Mononuclear cell (primary cell): Measurements from ENCODE around the gene SIAH3. TPM values are rescaled to one million over a fixed set of nuclear protein-coding genes. Genes with fewer than 3 reads are reported as not detected.
"Not testable (repeated sequence)": the region's sequence is repeated elsewhere in the genome, so short reads cannot be mapped to it uniquely, and the experiment has no call there.

Experiments used
- H3K27me3 ChIP-seq: 2 replicates; pipeline ENCODE4 v1.6.0; 2011; ENCODE audit warnings: low read length, control low read depth; ENCODE audit not compliant: insufficient read depth
- H3K4me1 ChIP-seq: 2 replicates; pipeline ENCODE4 v1.5.1; 2011; ENCODE audit warnings: mild to moderate bottlenecking, low read length, control low read depth; ENCODE audit not compliant: insufficient read depth
- H3K4me3 ChIP-seq: 2 replicates; pipeline ENCODE4 v1.5.1; 2011; ENCODE audit warnings: mild to moderate bottlenecking, low read length, moderate library complexity
- H3K9me3 ChIP-seq: 2 replicates; pipeline ENCODE4 v1.5.1; 2011; ENCODE audit warnings: low read depth, mild to moderate bottlenecking, control low read depth, low read length
- total RNA-seq: library from RNA; depleted of rRNA; stranded (reverse); fragments of >200 nt; gene quantifications from one replicate; pipeline ENCODE4 v1.2.3, GENCODE V29; 2012

Gene SIAH3
- total RNA-seq, 1 donor: 0.31 TPM

- no peaks in the 10 kb centered on the region for H3K9me3 ChIP-seq
- no peak overlapping the region for H3K4me3 ChIP-seq
- H3K27me3 ChIP-seq: no peaks in the 10 kb centered on the region
- peaks cover 7% of the 10 kb centered on the region for H3K4me1 ChIP-seq
Observed at GRCh38 chr13:45765464-45765863, 86.1 kb downstream of the SIAH3 start.

GRCh38 chr13:45763419-45763818 is 88.1 kb downstream of the SIAH3 start:
- Histone ChIP-seq H3K4me1 (peaks cover under 1% of the 10 kb centered on the region), H3K27me3 (no peaks in the 10 kb centered on the region), H3K9me3 (no peaks in the 10 kb centered on the region), H3K4me3 (no peak overlapping the region)

GRCh38 chr13:45757589-45757988 is 94.0 kb downstream of the SIAH3 start:
- not testable (repeated sequence) for H3K9me3 ChIP-seq, H3K27me3 ChIP-seq, H3K4me3 ChIP-seq, H3K4me1 ChIP-seq

GRCh38 chr13:45756498-45756897 is 95.1 kb downstream of the SIAH3 start:
- H3K9me3 ChIP-seq, H3K27me3 ChIP-seq, H3K4me1 ChIP-seq, H3K4me3 ChIP-seq: not testable (repeated sequence)

- H3K4me1 ChIP-seq: no peaks in the 10 kb centered on the region
- H3K4me3 ChIP-seq: no peak overlapping the region
- H3K27me3 ChIP-seq: no peaks in the 10 kb centered on the region
- H3K9me3 ChIP-seq: no peaks in the 10 kb centered on the region
Observed at GRCh38 chr13:45752510-45752909, 99.0 kb downstream of the SIAH3 start.

GRCh38 chr13:45751885-45752284 is 99.7 kb downstream of the SIAH3 start:
- Histone ChIP-seq H3K4me3 (no peak overlapping the region), H3K4me1 (no peaks in the 10 kb centered on the region), H3K27me3 (no peaks in the 10 kb centered on the region), H3K9me3 (no peaks in the 10 kb centered on the region)

GRCh38 chr13:45750566-45750965 is 101.0 kb downstream of the SIAH3 start:
- H3K27me3 ChIP-seq: no peaks in the 10 kb centered on the region
- no peaks in the 10 kb centered on the region for H3K9me3 ChIP-seq
- no peak overlapping the region for H3K4me3 ChIP-seq
- no peaks in the 10 kb centered on the region for H3K4me1 ChIP-seq

DNA sequence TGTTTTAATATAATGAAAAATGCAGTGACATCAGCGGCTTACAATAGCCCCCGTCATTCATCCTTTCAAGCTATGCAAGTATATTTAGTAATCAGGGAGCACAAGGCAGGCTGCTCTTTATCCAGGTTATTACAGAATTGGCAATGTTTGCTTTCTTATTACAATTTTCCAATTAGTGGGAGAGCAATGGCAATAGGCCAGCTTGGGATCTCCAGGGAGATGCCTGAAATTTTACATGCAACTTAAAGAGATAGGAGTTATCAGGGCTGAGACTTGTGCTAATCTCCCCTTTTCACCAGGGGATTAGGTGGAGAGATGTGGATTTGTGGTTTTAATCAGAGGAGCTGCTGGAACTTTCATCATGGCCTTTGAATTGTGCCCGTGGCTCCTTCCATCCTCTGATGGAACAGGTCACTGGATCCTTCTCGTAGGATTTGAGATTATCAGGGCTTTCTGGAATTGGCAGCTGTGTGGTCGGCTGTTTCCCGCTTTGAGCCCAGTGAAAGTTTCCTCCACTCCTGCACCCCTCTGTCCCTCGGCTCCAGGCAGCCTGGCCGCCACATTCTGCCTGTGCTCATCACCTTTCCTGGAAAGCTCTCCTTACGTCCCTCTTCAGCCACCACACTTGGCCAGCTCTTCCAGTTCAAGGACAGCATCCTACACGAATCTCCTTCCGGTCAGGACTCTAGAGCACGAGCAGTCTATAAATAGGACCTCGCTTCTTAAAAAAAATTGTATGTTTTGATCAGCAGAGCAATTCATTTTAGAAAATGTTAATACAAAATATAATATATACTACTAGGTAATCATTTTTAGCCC is 102.4 kb downstream of the SIAH3 start:
- Histone ChIP-seq H3K4me1 (no peaks in the 10 kb centered on the region), H3K9me3 (no peaks in the 10 kb centered on the region), H3K27me3 (no peaks in the 10 kb centered on the region), H3K4me3 (no peak overlapping the region)

GRCh38 chr13:45747071-45747470 is 104.5 kb downstream of the SIAH3 start:
- no peaks in the 10 kb centered on the region for H3K9me3 ChIP-seq
- H3K4me1 ChIP-seq: no peaks in the 10 kb centered on the region
- no peak overlapping the region for H3K4me3 ChIP-seq

GRCh38 chr13:45744979-45745378 is 106.6 kb downstream of the SIAH3 start:
- H3K9me3 ChIP-seq: no peaks in the 10 kb centered on the region
- H3K4me3 ChIP-seq: no peak overlapping the region
- no peaks in the 10 kb centered on the region for H3K27me3 ChIP-seq
- H3K4me1 ChIP-seq: no peaks in the 10 kb centered on the region

More at GRCh38 chr13:45747071-45747470, 104.5 kb downstream of the SIAH3 start:
- no peaks in the 10 kb centered on the region for H3K27me3 ChIP-seq

- no peak overlapping the region for H3K4me3 ChIP-seq
- no peaks in the 10 kb centered on the region for H3K9me3 ChIP-seq
- H3K27me3 ChIP-seq: no peaks in the 10 kb centered on the region
- no peaks in the 10 kb centered on the region for H3K4me1 ChIP-seq
Observed at GRCh38 chr13:45742985-45743384, 108.6 kb downstream of the SIAH3 start.

GRCh38 chr13:45737571-45738017 is 114.0 kb downstream of the SIAH3 start:
- Histone ChIP-seq H3K27me3 (peaks cover 2% of the 10 kb centered on the region), H3K4me1 (no peaks in the 10 kb centered on the region), H3K9me3 (no peaks in the 10 kb centered on the region), H3K4me3 (no peak overlapping the region)

DNA sequence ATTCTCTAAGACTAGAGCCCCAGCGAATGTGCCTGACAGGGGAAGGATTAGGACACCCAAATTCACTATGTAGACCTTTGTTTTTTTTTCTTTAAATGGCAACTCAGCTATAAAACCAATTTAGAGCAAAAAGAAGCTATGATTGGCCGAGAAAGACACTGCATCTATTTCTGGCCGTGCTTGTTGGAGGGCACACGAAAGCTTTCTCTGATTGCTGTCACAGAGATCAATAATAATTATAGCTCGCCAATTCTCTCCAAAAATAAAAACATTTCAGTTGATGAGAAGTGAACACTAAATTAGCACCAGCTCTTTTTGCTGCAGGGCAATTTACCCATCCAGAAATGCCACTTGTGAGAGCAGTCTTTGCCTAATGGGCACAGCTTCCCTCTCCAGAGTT is 118.2 kb downstream of the SIAH3 start:
- Histone ChIP-seq H3K9me3 (no peaks in the 10 kb centered on the region), H3K4me3 (no peak overlapping the region), H3K4me1 (no peaks in the 10 kb centered on the region), H3K27me3 (peaks cover 2% of the 10 kb centered on the region)

GRCh38 chr13:45732916-45733315 is 118.6 kb downstream of the SIAH3 start:
- H3K4me1 ChIP-seq: no peaks in the 10 kb centered on the region
- H3K27me3 ChIP-seq: peaks cover 2% of the 10 kb centered on the region
- no peaks in the 10 kb centered on the region for H3K9me3 ChIP-seq
- H3K4me3 ChIP-seq: no peak overlapping the region

GRCh38 chr13:45731455-45731854 is 120.1 kb downstream of the SIAH3 start:
- Histone ChIP-seq H3K4me3 (no peak overlapping the region), H3K27me3 (peaks cover 2% of the 10 kb centered on the region), H3K4me1 (no peaks in the 10 kb centered on the region), H3K9me3 (no peaks in the 10 kb centered on the region)

- H3K27me3 ChIP-seq: no peaks in the 10 kb centered on the region
- H3K4me1 ChIP-seq: no peaks in the 10 kb centered on the region
- no peaks in the 10 kb centered on the region for H3K9me3 ChIP-seq
- H3K4me3 ChIP-seq: no peak overlapping the region
Observed at GRCh38 chr13:45728759-45729158, 122.8 kb downstream of the SIAH3 start.
